Liver (tissue), 3 donors: ENCODE measurements around the gene WARS2.

Source experiments
- NR2F2 ChIP-seq: IDR thresholded peaks from 2 replicates; pipeline ENCODE4 v1.6.1; 2016; ENCODE audit warnings: antibody characterized with exemption
- RAD21 ChIP-seq, 2 donors: IDR thresholded peaks; 2 replicates each; pipeline ENCODE4 v1.6.1; 2016; ENCODE audit warnings: antibody characterized with exemption in 2 of 2, mild to moderate bottlenecking in 2 of 2
- TF ChIP-seq, protein P1 (sequence below): fragments of 150-350 bp; IDR thresholded peaks from 2 replicates; pipeline ENCODE4 v1.5.1; 2017; ENCODE audit warnings: improper control_type of control experiment, low read depth, low read length; ENCODE audit not compliant: missing input control
- donor health status: healthy.
- donor health status: healthy.

DNA sequence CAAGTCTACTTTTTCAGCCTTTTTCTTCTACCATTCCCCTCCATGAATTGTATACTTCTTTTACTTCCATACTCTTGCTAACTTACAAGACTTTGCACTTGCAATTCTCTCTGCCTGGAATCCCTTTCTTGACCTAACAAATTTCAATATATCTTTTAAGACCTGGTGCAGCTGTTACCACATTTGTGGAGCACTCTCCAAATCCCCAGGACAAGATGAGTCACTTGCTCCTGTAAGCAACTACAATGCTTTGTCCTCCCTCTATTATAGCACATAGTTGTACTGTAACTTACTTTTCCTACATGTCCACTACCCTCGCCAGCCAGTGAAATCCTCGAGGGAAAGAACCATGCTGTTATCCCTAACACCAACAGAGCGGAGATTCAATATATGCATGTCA lies 43.1 kb downstream of the WARS2 start:
- TF ChIP-seq RAD21 (IDR thresholded peaks at IDR 0.05), result no peak
- TF ChIP-seq, protein P1, sequence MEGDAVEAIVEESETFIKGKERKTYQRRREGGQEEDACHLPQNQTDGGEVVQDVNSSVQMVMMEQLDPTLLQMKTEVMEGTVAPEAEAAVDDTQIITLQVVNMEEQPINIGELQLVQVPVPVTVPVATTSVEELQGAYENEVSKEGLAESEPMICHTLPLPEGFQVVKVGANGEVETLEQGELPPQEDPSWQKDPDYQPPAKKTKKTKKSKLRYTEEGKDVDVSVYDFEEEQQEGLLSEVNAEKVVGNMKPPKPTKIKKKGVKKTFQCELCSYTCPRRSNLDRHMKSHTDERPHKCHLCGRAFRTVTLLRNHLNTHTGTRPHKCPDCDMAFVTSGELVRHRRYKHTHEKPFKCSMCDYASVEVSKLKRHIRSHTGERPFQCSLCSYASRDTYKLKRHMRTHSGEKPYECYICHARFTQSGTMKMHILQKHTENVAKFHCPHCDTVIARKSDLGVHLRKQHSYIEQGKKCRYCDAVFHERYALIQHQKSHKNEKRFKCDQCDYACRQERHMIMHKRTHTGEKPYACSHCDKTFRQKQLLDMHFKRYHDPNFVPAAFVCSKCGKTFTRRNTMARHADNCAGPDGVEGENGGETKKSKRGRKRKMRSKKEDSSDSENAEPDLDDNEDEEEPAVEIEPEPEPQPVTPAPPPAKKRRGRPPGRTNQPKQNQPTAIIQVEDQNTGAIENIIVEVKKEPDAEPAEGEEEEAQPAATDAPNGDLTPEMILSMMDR, result no peak
- no peak for TF ChIP-seq NR2F2
